ENCODE results near the gene VPS33A. TPM values are rescaled to one million over a fixed set of nuclear protein-coding genes. Genes with fewer than 3 reads are reported as not detected.

The VPS33A gene
- total and polyA plus RNA-seq, 2 of the 8 experiments (the other 6 are each of a cell fraction or from before 2014, with no cell fraction given): 16.4 to 41.8 TPM

DNA sequence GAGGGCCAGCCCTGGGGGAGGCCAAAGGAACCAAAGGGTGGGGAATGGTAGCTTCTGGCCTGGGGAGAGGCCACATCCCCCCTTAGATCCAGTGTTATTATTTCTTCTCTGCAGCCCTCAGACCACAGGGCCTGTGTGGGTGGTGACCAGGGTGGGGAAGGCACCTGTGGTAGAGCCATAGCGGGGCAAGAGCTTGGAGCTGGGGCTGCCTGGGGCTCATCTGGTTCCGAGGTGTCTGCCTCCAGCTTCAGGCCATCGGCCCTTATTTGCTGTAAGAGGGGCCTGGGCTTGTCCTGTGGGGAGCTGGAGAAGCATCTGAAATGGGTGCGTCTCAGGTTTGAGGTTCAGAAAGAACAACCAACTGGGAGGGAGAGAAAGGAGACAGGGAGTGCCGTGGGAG lies 64.9 kb downstream of the VPS33A start:
- no peak overlapping the region for H3K9ac ChIP-seq (replicated peaks in 1 of 4; ENCODE audit: extremely low read depth in 1 of 4, low read depth in 3 of 4, low read length in 3 of 4)
- H3K9me3 ChIP-seq (ENCODE audit: insufficient read depth in 2 of 2, low read depth in 1 of 2, low read length in 1 of 2): no peaks in the 10 kb centered on the region
- no peak overlapping the region for H2AK5ac ChIP-seq (ENCODE audit: low read depth, low read length)
- no peak overlapping the region for H2BK20ac ChIP-seq (ENCODE audit: low read length)
- peaks cover 0 to 4% (median 0%) of the 10 kb centered on the region in 4 experiments; a peak in 1 of 8 replicates for H3K36me3 ChIP-seq (ENCODE audit: control insufficient read depth in 2 of 4, insufficient read depth in 4 of 4, low read length in 3 of 4)
- peaks cover 9% of the 10 kb centered on the region; the same call in 1 of the 2 replicates for H3K23me2 ChIP-seq (ENCODE audit: low read depth, low read length)
- peaks cover 0 to 10% (median 3%) of the 10 kb centered on the region in 4 experiments; a peak in 5 of 7 replicates for H3K4me1 ChIP-seq (replicated peaks in 1 of 4; ENCODE audit: control insufficient read depth in 3 of 4, insufficient read depth in 4 of 4, low read length in 3 of 4)
- no peak overlapping the region for H4K8ac ChIP-seq (ENCODE audit: extremely low read depth, insufficient read depth, low read length)
- no peak overlapping the region for H3K56ac ChIP-seq (replicated peaks; ENCODE audit: insufficient read length, low read depth, low read length)
- H3K4ac ChIP-seq (replicated peaks; ENCODE audit: insufficient read length, low read depth, low read length): no peak overlapping the region
- H3K27me3 ChIP-seq (replicated peaks in 1 of 4; ENCODE audit: control insufficient read depth in 3 of 4, extremely low read depth in 1 of 4, insufficient read depth in 3 of 4, low read length in 3 of 4): peaks cover 9 to 43% (median 27%) of the 10 kb centered on the region in 4 experiments; a peak in 6 of 7 replicates
- WGBS, 2 experiments (ENCODE audit: extremely low coverage in 1 of 2, insufficient coverage in 1 of 2, insufficient read length in 1 of 2, insufficient replicate concordance in 2 of 2, low coverage in 1 of 2, low lambda C conversion rate in 2 of 2, missing lambda C conversion rate in 1 of 2): 88% methylated on average over 4 of the region's 5 CpGs; no CpG with 5 or more reads in 1 of the 2 experiments
- no peak overlapping the region for H2BK120ac ChIP-seq (replicated peaks; ENCODE audit: low read depth, low read length)
- H3K18ac ChIP-seq (ENCODE audit: extremely low read depth, low read length): no peak overlapping the region
- H2BK12ac ChIP-seq (ENCODE audit: low read depth, low read length): no peak overlapping the region
- H4K91ac ChIP-seq (replicated peaks; ENCODE audit: insufficient read length, low read length): no peak overlapping the region
- H3K27ac ChIP-seq (ENCODE audit: low read depth, low read length): no peak overlapping the region
- CTCF ChIA-PET (ENCODE audit: partially characterized antibody): interaction anchor here (0.6 to 4.0 kb wide), 9 partner anchors 10 to 330 kb away, joined by 3 to 18 read pairs (median 3); partner anchors contain the start of genes DIABLO and LRRC43
- H2AFZ ChIP-seq (ENCODE audit: low read length): no peak overlapping the region
- no peak overlapping the region for H3K4me2 ChIP-seq (ENCODE audit: insufficient read depth in 1 of 2, low read depth in 2 of 2, low read length in 2 of 2)
- H3K23ac ChIP-seq (ENCODE audit: insufficient read length): no peak overlapping the region
- H2BK5ac ChIP-seq (ENCODE audit: low read depth, low read length): no peak overlapping the region
- H3K79me2 ChIP-seq (ENCODE audit: control insufficient read depth in 1 of 2, insufficient read depth in 2 of 2, low read length in 2 of 2): no peaks in the 10 kb centered on the region
- H4K5ac ChIP-seq (ENCODE audit: insufficient read length, low read depth, low read length): no peak overlapping the region
- no peak overlapping the region for H3K4me3 ChIP-seq (ENCODE audit: extremely low read depth in 1 of 4, insufficient read depth in 2 of 4, low read depth in 3 of 4, low read length in 4 of 4)
- H3K14ac ChIP-seq (ENCODE audit: insufficient read length): no peak overlapping the region
- no peaks in the 10 kb centered on the region for H3K79me1 ChIP-seq (ENCODE audit: low read depth, low read length)
- H2BK15ac ChIP-seq (ENCODE audit: low read length): no peak overlapping the region
- FAIRE-seq (no peak), DNase-seq (ENCODE audit: low read depth in 1 of 2, low spot score in 2 of 2) (no peak)
- POLR2A ChIA-PET (ENCODE audit: partially characterized antibody): interaction anchor here (1.0 to 17.6 kb wide), 2 partner anchors 9 to 19 kb away, joined by 3 to 230 read pairs; partner anchors contain the start of gene DIABLO
- H4K20me1 ChIP-seq (replicated peaks in 1 of 2; ENCODE audit: control insufficient read depth in 1 of 2, insufficient read depth in 2 of 2, low read length in 2 of 2): peaks cover 5 to 8% of the 10 kb centered on the region in 2 experiments
- TF ChIP-seq EP300 (IDR thresholded peaks at IDR 0.05; ENCODE audit: borderline replicate concordance in 1 of 2, low read depth in 2 of 2, low read length in 2 of 2) (no peak), SIN3A (conservative IDR thresholded peaks at IDR 0.05 in 1 of 2, IDR thresholded peaks at IDR 0.05 in 1 of 2; ENCODE audit: low read depth in 1 of 2, low read length in 2 of 2) (no peak), BRCA1 (IDR thresholded peaks at IDR 0.05; ENCODE audit: low read depth, low read length) (no peak), NANOG (IDR thresholded peaks at IDR 0.05; ENCODE audit: insufficient read depth, low read depth, low read length, poor library complexity, severe bottlenecking) (no peak), BACH1 (IDR thresholded peaks at IDR 0.05; ENCODE audit: low read length) (no peak), CBX5 (IDR thresholded peaks at IDR 0.05; ENCODE audit: low read depth, low read length) (no peak), HDAC6 (IDR thresholded peaks at IDR 0.05; ENCODE audit: low read depth, low read length) (no peak), PHF8 (conservative IDR thresholded peaks at IDR 0.05; ENCODE audit: low read depth, low read length) (no peak), CEBPB (IDR thresholded peaks at IDR 0.05; ENCODE audit: low read depth, low read length) (no peak), TAF7 (optimal IDR thresholded peaks at IDR 0.05; ENCODE audit: borderline replicate concordance, low read depth, low read length) (no peak), SP4 (IDR thresholded peaks at IDR 0.05; ENCODE audit: low read length) (no peak)
- TF ChIP-seq, protein P1, sequence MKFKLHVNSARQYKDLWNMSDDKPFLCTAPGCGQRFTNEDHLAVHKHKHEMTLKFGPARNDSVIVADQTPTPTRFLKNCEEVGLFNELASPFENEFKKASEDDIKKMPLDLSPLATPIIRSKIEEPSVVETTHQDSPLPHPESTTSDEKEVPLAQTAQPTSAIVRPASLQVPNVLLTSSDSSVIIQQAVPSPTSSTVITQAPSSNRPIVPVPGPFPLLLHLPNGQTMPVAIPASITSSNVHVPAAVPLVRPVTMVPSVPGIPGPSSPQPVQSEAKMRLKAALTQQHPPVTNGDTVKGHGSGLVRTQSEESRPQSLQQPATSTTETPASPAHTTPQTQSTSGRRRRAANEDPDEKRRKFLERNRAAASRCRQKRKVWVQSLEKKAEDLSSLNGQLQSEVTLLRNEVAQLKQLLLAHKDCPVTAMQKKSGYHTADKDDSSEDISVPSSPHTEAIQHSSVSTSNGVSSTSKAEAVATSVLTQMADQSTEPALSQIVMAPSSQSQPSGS (IDR thresholded peaks at IDR 0.05; ENCODE audit: low read length): no peak
